ENCODE measurements around the gene LCORL.

DNA sequence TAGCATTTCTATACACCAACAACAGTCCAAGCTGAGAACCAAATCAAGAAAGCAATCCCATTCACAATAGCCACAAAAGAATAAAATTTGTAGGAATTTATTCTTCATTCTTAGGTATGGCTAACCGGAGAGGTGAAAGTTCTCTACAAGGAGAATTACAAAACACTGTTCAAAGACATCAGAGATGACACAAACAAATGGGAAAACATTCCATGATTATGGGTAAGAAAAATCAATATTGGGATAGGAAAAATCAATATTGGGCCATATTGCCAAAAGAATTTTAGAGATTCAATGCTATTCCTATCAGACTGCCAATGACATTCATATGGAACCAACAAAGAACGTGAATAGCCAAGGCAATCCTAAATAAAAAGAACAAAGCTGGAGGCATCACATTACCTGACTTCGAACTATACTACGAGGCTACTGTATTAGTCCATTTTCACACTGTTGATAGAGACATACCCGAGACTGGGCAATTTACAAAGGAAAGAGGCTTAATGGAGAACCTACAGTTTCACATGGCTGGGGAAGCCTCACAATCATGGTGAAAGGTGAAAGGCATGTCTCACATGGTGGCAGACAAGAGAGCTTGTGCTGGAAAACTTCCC lies 161.7 kb downstream of the LCORL start:
- TF ChIP-seq, protein P1, sequence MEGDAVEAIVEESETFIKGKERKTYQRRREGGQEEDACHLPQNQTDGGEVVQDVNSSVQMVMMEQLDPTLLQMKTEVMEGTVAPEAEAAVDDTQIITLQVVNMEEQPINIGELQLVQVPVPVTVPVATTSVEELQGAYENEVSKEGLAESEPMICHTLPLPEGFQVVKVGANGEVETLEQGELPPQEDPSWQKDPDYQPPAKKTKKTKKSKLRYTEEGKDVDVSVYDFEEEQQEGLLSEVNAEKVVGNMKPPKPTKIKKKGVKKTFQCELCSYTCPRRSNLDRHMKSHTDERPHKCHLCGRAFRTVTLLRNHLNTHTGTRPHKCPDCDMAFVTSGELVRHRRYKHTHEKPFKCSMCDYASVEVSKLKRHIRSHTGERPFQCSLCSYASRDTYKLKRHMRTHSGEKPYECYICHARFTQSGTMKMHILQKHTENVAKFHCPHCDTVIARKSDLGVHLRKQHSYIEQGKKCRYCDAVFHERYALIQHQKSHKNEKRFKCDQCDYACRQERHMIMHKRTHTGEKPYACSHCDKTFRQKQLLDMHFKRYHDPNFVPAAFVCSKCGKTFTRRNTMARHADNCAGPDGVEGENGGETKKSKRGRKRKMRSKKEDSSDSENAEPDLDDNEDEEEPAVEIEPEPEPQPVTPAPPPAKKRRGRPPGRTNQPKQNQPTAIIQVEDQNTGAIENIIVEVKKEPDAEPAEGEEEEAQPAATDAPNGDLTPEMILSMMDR (conservative IDR thresholded peaks at IDR 0.05; ENCODE audit: low read depth, low read length), result no peak
- TF ChIP-seq CEBPB (IDR thresholded peaks at IDR 0.05; ENCODE audit: low read depth, low read length) (no peak), BHLHE40 (IDR thresholded peaks at IDR 0.05; ENCODE audit: low read depth, low read length) (no peak), RFX5 (IDR thresholded peaks at IDR 0.05; ENCODE audit: low read depth, low read length) (no peak), SMC3 (IDR thresholded peaks at IDR 0.05; ENCODE audit: low read depth, low read length) (no peak), POLR2A (IDR thresholded peaks at IDR 0.05; ENCODE audit: low read depth, low read length) (no peak), RAD21 (IDR thresholded peaks at IDR 0.05; ENCODE audit: low read length) (no peak), CHD1 (IDR thresholded peaks at IDR 0.05; ENCODE audit: low read depth, low read length) (no peak), MXI1 (IDR thresholded peaks at IDR 0.05; ENCODE audit: borderline replicate concordance, low read depth, low read length) (no peak), RCOR1 (IDR thresholded peaks at IDR 0.05; ENCODE audit: insufficient replicate concordance, low read length) (no peak), FOS (IDR thresholded peaks at IDR 0.05; ENCODE audit: low read depth, low read length) (no peak), MAZ (IDR thresholded peaks at IDR 0.05; ENCODE audit: borderline replicate concordance, low read depth, low read length) (no peak)
- TF ChIP-seq, protein P2, sequence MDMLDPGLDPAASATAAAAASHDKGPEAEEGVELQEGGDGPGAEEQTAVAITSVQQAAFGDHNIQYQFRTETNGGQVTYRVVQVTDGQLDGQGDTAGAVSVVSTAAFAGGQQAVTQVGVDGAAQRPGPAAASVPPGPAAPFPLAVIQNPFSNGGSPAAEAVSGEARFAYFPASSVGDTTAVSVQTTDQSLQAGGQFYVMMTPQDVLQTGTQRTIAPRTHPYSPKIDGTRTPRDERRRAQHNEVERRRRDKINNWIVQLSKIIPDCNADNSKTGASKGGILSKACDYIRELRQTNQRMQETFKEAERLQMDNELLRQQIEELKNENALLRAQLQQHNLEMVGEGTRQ (IDR thresholded peaks at IDR 0.05; ENCODE audit: low read depth, low read length), result no peak
- TF ChIP-seq, protein P3, sequence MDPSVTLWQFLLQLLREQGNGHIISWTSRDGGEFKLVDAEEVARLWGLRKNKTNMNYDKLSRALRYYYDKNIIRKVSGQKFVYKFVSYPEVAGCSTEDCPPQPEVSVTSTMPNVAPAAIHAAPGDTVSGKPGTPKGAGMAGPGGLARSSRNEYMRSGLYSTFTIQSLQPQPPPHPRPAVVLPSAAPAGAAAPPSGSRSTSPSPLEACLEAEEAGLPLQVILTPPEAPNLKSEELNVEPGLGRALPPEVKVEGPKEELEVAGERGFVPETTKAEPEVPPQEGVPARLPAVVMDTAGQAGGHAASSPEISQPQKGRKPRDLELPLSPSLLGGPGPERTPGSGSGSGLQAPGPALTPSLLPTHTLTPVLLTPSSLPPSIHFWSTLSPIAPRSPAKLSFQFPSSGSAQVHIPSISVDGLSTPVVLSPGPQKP (IDR thresholded peaks at IDR 0.05; ENCODE audit: borderline replicate concordance, low read depth, low read length), result no peak
